GM12878 (cell line): ENCODE data around the gene ABCA13. TPM values are rescaled to one million over a fixed set of nuclear protein-coding genes. Genes with fewer than 3 reads are reported as not detected.

Source experiments
- CEBPB ChIP-seq, 2 experiments: fragments of 150-350 bp in 1 of 2; IDR thresholded peaks; 2 replicates each; pipeline ENCODE4 v1.6.1; 2012 to 2014; ENCODE audit warnings: low read depth in 2 of 2, low read length in 2 of 2, borderline replicate concordance in 1 of 2, inconsistent platforms in 1 of 2
- NR2C2 ChIP-seq: IDR thresholded peaks from 2 replicates; pipeline ENCODE4 v1.6.1; 2011; ENCODE audit warnings: borderline replicate concordance, low read depth; ENCODE audit not compliant: control insufficient read depth, insufficient read length
- YY1 ChIP-seq: IDR thresholded peaks from 2 replicates; pipeline ENCODE4 v1.6.1; 2011; ENCODE audit warnings: low read depth, mild to moderate bottlenecking, low read length
- ZBED1 ChIP-seq: IDR thresholded peaks from 2 replicates; pipeline ENCODE4 v1.6.1; 2016; ENCODE audit warnings: borderline replicate concordance
- ZNF622 ChIP-seq: fragments of 450-650 bp; IDR thresholded peaks from 2 replicates; pipeline ENCODE4 v1.6.1; 2017; ENCODE audit warnings: mild to moderate bottlenecking, inconsistent platforms
- polyA plus RNA-seq, 11 experiments: library from polyadenylated mRNA; depleted of rRNA in 4 of 11; unstranded in 6 of 11; stranded (reverse) in 5 of 11; fragments of >200 nt; fragmentation: Nextera tagmentation in 4 of 11; fragmentation: Illumina TruSeq in 1 of 11; extraction: Ambion mirVana in 4 of 11; extraction: Trizol in 1 of 11; gene quantifications; 1 replicate in 1 of 11; 2 replicates in 10 of 11; pipeline versions ENCODE4 v1.2.1 to v1.2.3, GENCODE V29; 2011 to 2016; ENCODE audit warnings: inconsistent platforms in 2 of 11, missing spikeins in 2 of 11, low read depth in 1 of 11
- total RNA-seq, 4 experiments: library from RNA; depleted of rRNA in 3 of 4; stranded (reverse); fragments of >200 nt in 3 of 4; fragmentation: Illumina TruSeq in 1 of 4; extraction: Trizol in 1 of 4; gene quantifications; 2 replicates each; pipeline versions ENCODE4 v1.2.1 to v1.2.3, GENCODE V29; 2013 to 2021
- TF ChIP-seq, protein P1 (sequence below): fragments of 450-650 bp; formaldehyde crosslinking; IDR thresholded peaks from 2 replicates; pipeline ENCODE4 v1.4.0; 2022; ENCODE audit warnings: mild to moderate bottlenecking, moderate library complexity
- TF ChIP-seq, protein P2 (sequence below): fragments of 450-650 bp; IDR thresholded peaks from 2 replicates; pipeline ENCODE4 v1.6.1; 2014; ENCODE audit warnings: mild to moderate bottlenecking
- TF ChIP-seq, protein P3 (sequence below): fragments of 450-650 bp; IDR thresholded peaks from 2 replicates; pipeline ENCODE4 v1.6.1; 2018; ENCODE audit warnings: borderline replicate concordance, mild to moderate bottlenecking; ENCODE audit not compliant: partially characterized antibody

Gene ABCA13
- total and polyA plus RNA-seq, 10 of the 15 experiments (the other 5 are each of a cell fraction or from before 2014, with no cell fraction given), result under 0.01 to 0.98 (median 0.04) TPM; not detected in 2

DNA sequence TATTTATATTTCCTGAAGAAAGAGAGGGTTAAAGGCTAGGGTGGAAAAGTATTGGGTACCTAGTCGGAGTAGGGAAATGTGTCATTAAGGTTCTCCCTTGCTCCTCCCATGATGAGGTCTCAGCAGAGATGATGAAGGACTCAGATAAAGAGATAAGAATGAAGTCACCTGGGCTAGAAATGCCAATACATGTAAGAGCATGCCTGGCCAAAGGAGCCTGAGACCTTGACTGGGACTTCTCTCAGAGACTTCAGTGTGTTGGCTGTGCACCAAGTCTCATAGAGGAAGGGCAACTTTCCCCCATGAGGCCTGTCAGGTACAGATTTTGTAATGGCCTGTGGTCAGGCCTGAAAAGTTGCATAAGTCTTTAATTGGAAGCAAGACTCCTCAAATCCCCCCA lies 392.1 kb downstream of the ABCA13 start (continued):
- TF ChIP-seq, protein P1, sequence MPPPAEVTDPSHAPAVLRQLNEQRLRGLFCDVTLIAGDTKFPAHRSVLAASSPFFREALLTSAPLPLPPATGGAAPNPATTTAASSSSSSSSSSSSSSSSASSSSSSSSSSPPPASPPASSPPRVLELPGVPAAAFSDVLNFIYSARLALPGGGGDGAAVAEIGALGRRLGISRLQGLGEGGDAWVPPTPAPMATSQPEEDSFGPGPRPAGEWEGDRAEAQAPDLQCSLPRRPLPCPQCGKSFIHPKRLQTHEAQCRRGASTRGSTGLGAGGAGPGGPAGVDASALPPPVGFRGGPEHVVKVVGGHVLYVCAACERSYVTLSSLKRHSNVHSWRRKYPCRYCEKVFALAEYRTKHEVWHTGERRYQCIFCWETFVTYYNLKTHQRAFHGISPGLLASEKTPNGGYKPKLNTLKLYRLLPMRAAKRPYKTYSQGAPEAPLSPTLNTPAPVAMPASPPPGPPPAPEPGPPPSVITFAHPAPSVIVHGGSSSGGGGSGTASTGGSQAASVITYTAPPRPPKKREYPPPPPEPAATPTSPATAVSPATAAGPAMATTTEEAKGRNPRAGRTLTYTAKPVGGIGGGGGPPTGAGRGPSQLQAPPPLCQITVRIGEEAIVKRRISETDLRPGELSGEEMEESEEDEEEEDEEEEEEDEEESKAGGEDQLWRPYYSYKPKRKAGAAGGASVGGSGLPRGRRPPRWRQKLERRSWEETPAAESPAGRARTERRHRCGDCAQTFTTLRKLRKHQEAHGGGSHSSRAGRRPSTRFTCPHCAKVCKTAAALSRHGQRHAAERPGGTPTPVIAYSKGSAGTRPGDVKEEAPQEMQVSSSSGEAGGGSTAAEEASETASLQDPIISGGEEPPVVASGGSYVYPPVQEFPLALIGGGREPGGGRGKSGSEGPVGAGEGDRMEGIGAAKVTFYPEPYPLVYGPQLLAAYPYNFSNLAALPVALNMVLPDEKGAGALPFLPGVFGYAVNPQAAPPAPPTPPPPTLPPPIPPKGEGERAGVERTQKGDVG (CRISPR knock-in tag), result no peak
- no peak for TF ChIP-seq ZNF622
- no peak for TF ChIP-seq YY1
- no peak for TF ChIP-seq CEBPB (IDR thresholded peaks at IDR 0.05; ENCODE audit: borderline replicate concordance in 1 of 2, low read depth in 2 of 2, low read length in 2 of 2)
- TF ChIP-seq, protein P2, sequence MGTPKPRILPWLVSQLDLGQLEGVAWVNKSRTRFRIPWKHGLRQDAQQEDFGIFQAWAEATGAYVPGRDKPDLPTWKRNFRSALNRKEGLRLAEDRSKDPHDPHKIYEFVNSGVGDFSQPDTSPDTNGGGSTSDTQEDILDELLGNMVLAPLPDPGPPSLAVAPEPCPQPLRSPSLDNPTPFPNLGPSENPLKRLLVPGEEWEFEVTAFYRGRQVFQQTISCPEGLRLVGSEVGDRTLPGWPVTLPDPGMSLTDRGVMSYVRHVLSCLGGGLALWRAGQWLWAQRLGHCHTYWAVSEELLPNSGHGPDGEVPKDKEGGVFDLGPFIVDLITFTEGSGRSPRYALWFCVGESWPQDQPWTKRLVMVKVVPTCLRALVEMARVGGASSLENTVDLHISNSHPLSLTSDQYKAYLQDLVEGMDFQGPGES, result no peak
- no peak for TF ChIP-seq NR2C2
- TF ChIP-seq, protein P3, sequence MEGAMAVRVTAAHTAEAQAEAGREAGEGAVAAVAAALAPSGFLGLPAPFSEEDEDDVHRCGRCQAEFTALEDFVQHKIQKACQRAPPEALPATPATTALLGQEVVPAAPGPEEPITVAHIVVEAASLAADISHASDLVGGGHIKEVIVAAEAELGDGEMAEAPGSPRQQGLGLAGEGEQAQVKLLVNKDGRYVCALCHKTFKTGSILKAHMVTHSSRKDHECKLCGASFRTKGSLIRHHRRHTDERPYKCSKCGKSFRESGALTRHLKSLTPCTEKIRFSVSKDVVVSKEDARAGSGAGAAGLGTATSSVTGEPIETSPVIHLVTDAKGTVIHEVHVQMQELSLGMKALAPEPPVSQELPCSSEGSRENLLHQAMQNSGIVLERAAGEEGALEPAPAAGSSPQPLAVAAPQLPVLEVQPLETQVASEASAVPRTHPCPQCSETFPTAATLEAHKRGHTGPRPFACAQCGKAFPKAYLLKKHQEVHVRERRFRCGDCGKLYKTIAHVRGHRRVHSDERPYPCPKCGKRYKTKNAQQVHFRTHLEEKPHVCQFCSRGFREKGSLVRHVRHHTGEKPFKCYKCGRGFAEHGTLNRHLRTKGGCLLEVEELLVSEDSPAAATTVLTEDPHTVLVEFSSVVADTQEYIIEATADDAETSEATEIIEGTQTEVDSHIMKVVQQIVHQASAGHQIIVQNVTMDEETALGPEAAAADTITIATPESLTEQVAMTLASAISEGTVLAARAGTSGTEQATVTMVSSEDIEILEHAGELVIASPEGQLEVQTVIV, result no peak
- TF ChIP-seq ZBED1, result no peak
